NCI-H2107 treated with DMSO at 0.1 percent for 48 hours (cell line): ENCODE measurements around the gene JMJD1C.

Source experiments
- DNase-seq: peaks from one replicate; lab custom pipeline; 2025; ENCODE audit not compliant: unreplicated experiment; lab: John Stamatoyannopoulos, UW

Gene JMJD1C

GRCh38 chr10:63481815-63482421 lies 16.1 kb upstream of the JMJD1C start:
- no peak for DNase-seq

GRCh38 chr10:63480237-63480636 lies 14.5 kb upstream of the JMJD1C start:
- no peak for DNase-seq

- no peak for DNase-seq
Measured at GRCh38 chr10:63478564-63478963, 12.8 kb upstream of the JMJD1C start.

- no peak for DNase-seq
Measured at GRCh38 chr10:63477927-63478326, 12.2 kb upstream of the JMJD1C start.

GRCh38 chr10:63474488-63474887 lies 8.7 kb upstream of the JMJD1C start:
- DNase-seq: no peak

GRCh38 chr10:63470928-63471327 lies 5.2 kb upstream of the JMJD1C start:
- no peak for DNase-seq

- no peak for DNase-seq
Measured at GRCh38 chr10:63468947-63469346, 3.2 kb upstream of the JMJD1C start.

GRCh38 chr10:63467841-63468240 lies 2.1 kb upstream of the JMJD1C start:
- DNase-seq: no peak

- DNase-seq: peak; percentile 6
Measured at GRCh38 chr10:63466144-63466935, 563 bp upstream of the JMJD1C start.

GRCh38 chr10:63464402-63465292 lies 1.1 kb downstream of the JMJD1C start:
- no peak for DNase-seq

GRCh38 chr10:63462442-63462841 lies 3.3 kb downstream of the JMJD1C start:
- no peak for DNase-seq

GRCh38 chr10:63458177-63458576 lies 7.6 kb downstream of the JMJD1C start:
- no peak for DNase-seq

- DNase-seq: no peak
Measured at GRCh38 chr10:63457594-63457993, 8.2 kb downstream of the JMJD1C start.

GRCh38 chr10:63456437-63457210 lies 9.2 kb downstream of the JMJD1C start:
- DNase-seq: no peak

GRCh38 chr10:63455507-63455906 lies 10.3 kb downstream of the JMJD1C start:
- DNase-seq: no peak

GRCh38 chr10:63454631-63455030 lies 11.1 kb downstream of the JMJD1C start:
- DNase-seq: no peak

GRCh38 chr10:63452524-63452923 lies 13.3 kb downstream of the JMJD1C start:
- DNase-seq: no peak

GRCh38 chr10:63446716-63447440 lies 18.9 kb downstream of the JMJD1C start:
- DNase-seq: no peak

- DNase-seq: no peak
Measured at GRCh38 chr10:63441404-63441803, 24.4 kb downstream of the JMJD1C start.

- DNase-seq: no peak
Measured at GRCh38 chr10:63439607-63440006, 26.2 kb downstream of the JMJD1C start.
